Trophoblast cell (in vitro differentiated cells and primary cell): ENCODE results near the gene HCN4.
A peak's percentile ranks its signal among the peaks of the same experiment; 100 is the strongest.

Experiments used
- DNase-seq, 2 donors: peaks; one replicate each; pipeline ENCODE4 v3.0.0-alpha.2; 2016
- H2AFZ ChIP-seq: 2 replicates; pipeline ENCODE4 v1.6.1; 2013; ENCODE audit warnings: low read length, moderate library complexity, mild to moderate bottlenecking; ENCODE audit not compliant: insufficient read depth, poor library complexity
- H2AK5ac ChIP-seq: 2 replicates; pipeline ENCODE4 v1.6.1; 2013; ENCODE audit warnings: mild to moderate bottlenecking, low read length
- H2BK120ac ChIP-seq: 2 replicates; pipeline ENCODE4 v1.6.1; 2013; ENCODE audit warnings: low read length, mild to moderate bottlenecking, moderate library complexity; ENCODE audit not compliant: insufficient read depth, poor library complexity
- H2BK12ac ChIP-seq: 2 replicates; pipeline ENCODE4 v1.6.1; 2013; ENCODE audit warnings: mild to moderate bottlenecking, low read length, moderate library complexity
- H2BK5ac ChIP-seq: 2 replicates; pipeline ENCODE4 v1.6.1; 2013; ENCODE audit warnings: low read length, low read depth, moderate library complexity, mild to moderate bottlenecking; ENCODE audit not compliant: poor library complexity
- H3K14ac ChIP-seq: 2 replicates; pipeline ENCODE4 v1.6.1; 2013; ENCODE audit warnings: mild to moderate bottlenecking, low read length
- H3K18ac ChIP-seq: 2 replicates; pipeline ENCODE4 v1.6.1; 2013; ENCODE audit warnings: mild to moderate bottlenecking, low read length
- H3K23ac ChIP-seq: 2 replicates; pipeline ENCODE4 v1.6.1; 2013; ENCODE audit warnings: low read length
- H3K27ac ChIP-seq: 2 replicates; pipeline ENCODE4 v1.5.1; 2013; ENCODE audit warnings: low read depth, mild to moderate bottlenecking, inconsistent platforms, low read length, moderate library complexity
- H3K27me3 ChIP-seq: 2 replicates; pipeline ENCODE4 v1.6.1; 2013; ENCODE audit warnings: inconsistent platforms, mild to moderate bottlenecking, low read length, moderate library complexity; ENCODE audit not compliant: insufficient read depth
- H3K36me3 ChIP-seq, 2 experiments: 1 replicate in 1 of 2; 2 replicates in 1 of 2; pipeline ENCODE4 v1.6.1; 2013; ENCODE audit warnings: low read length in 2 of 2, mild to moderate bottlenecking in 2 of 2, moderate library complexity in 1 of 2; ENCODE audit not compliant: insufficient read depth in 2 of 2, control insufficient read depth in 1 of 2
- H3K4ac ChIP-seq: 2 replicates; pipeline ENCODE4 v1.6.1; 2013; ENCODE audit warnings: low read depth, mild to moderate bottlenecking, low read length, moderate library complexity
- H3K4me1 ChIP-seq, 2 experiments: 1 replicate in 1 of 2; 2 replicates in 1 of 2; pipeline ENCODE4 v1.6.1; 2013; ENCODE audit warnings: low read length in 2 of 2, mild to moderate bottlenecking in 2 of 2, moderate library complexity in 1 of 2; ENCODE audit not compliant: insufficient read depth in 2 of 2, control insufficient read depth in 1 of 2
- H3K4me2 ChIP-seq: 2 replicates; pipeline ENCODE4 v1.6.1; 2013; ENCODE audit warnings: inconsistent platforms, mild to moderate bottlenecking, low read length, moderate library complexity
- H3K4me3 ChIP-seq: 2 replicates; pipeline ENCODE4 v1.5.1; 2013; ENCODE audit warnings: mild to moderate bottlenecking, low read depth, low read length, inconsistent platforms
- H3K79me1 ChIP-seq: one replicate; pipeline ENCODE4 v1.6.1; 2013; ENCODE audit warnings: low read length
- H3K79me2 ChIP-seq: 2 replicates; pipeline ENCODE4 v1.6.1; 2013; ENCODE audit warnings: low read length, mild to moderate bottlenecking; ENCODE audit not compliant: control insufficient read depth, insufficient read depth, poor library complexity
- H3K9ac ChIP-seq: 2 replicates; pipeline ENCODE4 v1.6.1; 2013; ENCODE audit warnings: mild to moderate bottlenecking, low read length
- H3K9me3 ChIP-seq: 2 replicates; pipeline ENCODE4 v1.6.1; 2013; ENCODE audit warnings: low read depth, mild to moderate bottlenecking, control low read depth, inconsistent platforms, low read length; ENCODE audit not compliant: insufficient read depth
- H4K12ac ChIP-seq: 2 replicates; pipeline ENCODE4 v1.6.1; 2013; ENCODE audit warnings: low read depth, mild to moderate bottlenecking, low read length, moderate library complexity
- H4K8ac ChIP-seq: 2 replicates; pipeline ENCODE4 v1.6.1; 2013; ENCODE audit warnings: low read depth, mild to moderate bottlenecking, low read length, moderate library complexity
- H4K91ac ChIP-seq: one replicate; pipeline ENCODE4 v1.6.1; 2013; ENCODE audit warnings: low read depth, mild to moderate bottlenecking, low read length, moderate library complexity
- WGBS: extraction: QIAGEN DNeasy Blood & Tissue Kit; methylation state at CpG from one replicate; pipeline ENCODE4 v1.1.7; 2013; ENCODE audit warnings: missing lambda C conversion rate; ENCODE audit not compliant: insufficient read length, insufficient coverage; ENCODE audit errors: extremely low coverage; 5-methylcytosine and 5-hydroxymethylcytosine counted together

The HCN4 gene

GRCh38 chr15:73291441-73291840 is 77.3 kb downstream of the HCN4 start:
- no peak overlapping the region for H3K14ac ChIP-seq
- no peaks in the 10 kb centered on the region for H3K79me2 ChIP-seq
- H3K9me3 ChIP-seq: no peaks in the 10 kb centered on the region
- peaks cover 0 to 5% of the 10 kb centered on the region in 2 experiments for H3K36me3 ChIP-seq
- peaks cover 4 to 9% of the 10 kb centered on the region in 2 experiments for H3K4me1 ChIP-seq
- no peak overlapping the region for H3K4ac ChIP-seq
- H4K91ac ChIP-seq: no peak overlapping the region
- WGBS: no CpG with 5 or more reads among the region's 1 CpG
- H3K9ac ChIP-seq: no peak overlapping the region
- H3K79me1 ChIP-seq: peaks cover 2% of the 10 kb centered on the region
- no peak overlapping the region for H2BK12ac ChIP-seq
- H3K4me2 ChIP-seq: no peak overlapping the region
- H3K27ac ChIP-seq: no peak overlapping the region
- H2AFZ ChIP-seq: no peak overlapping the region
- no peak overlapping the region for H3K18ac ChIP-seq
- H3K27me3 ChIP-seq: no peaks in the 10 kb centered on the region
- peak in 1 of 2 donors; percentile 58 for DNase-seq
- H2AK5ac ChIP-seq: no peak overlapping the region
- H2BK5ac ChIP-seq: no peak overlapping the region
- no peak overlapping the region for H4K8ac ChIP-seq
- no peak overlapping the region for H3K4me3 ChIP-seq
- no peak overlapping the region for H2BK120ac ChIP-seq
- H4K12ac ChIP-seq: no peak overlapping the region
- H3K23ac ChIP-seq: no peak overlapping the region

- no CpG with 5 or more reads among the region's 1 CpG for WGBS
- H3K27me3 ChIP-seq: no peaks in the 10 kb centered on the region
- no peak overlapping the region for H2BK120ac ChIP-seq
- H3K4me3 ChIP-seq: no peak overlapping the region
- DNase-seq: peak in 1 of 2 donors; percentile 56
- no peaks in the 10 kb centered on the region for H3K79me1 ChIP-seq
- no peak overlapping the region for H2AK5ac ChIP-seq
- no peak overlapping the region for H2AFZ ChIP-seq
- H3K4me2 ChIP-seq: no peak overlapping the region
- H2BK12ac ChIP-seq: no peak overlapping the region
- no peak overlapping the region for H3K18ac ChIP-seq
- H4K12ac ChIP-seq: no peak overlapping the region
- H3K27ac ChIP-seq: no peak overlapping the region
- no peak overlapping the region for H3K9ac ChIP-seq
- no peak overlapping the region for H3K14ac ChIP-seq
- H4K8ac ChIP-seq: no peak overlapping the region
- peaks cover 0 to 7% of the 10 kb centered on the region in 2 experiments for H3K36me3 ChIP-seq
- H2BK5ac ChIP-seq: no peak overlapping the region
- H3K4me1 ChIP-seq: peaks cover 0 to 4% of the 10 kb centered on the region in 2 experiments
- H3K9me3 ChIP-seq: no peaks in the 10 kb centered on the region
- no peak overlapping the region for H3K4ac ChIP-seq
- no peaks in the 10 kb centered on the region for H3K79me2 ChIP-seq
- H3K23ac ChIP-seq: no peak overlapping the region
- no peak overlapping the region for H4K91ac ChIP-seq
Observed at GRCh38 chr15:73287019-73287418, 81.7 kb downstream of the HCN4 start.

GRCh38 chr15:73286311-73286710 is 82.4 kb downstream of the HCN4 start:
- peak in 1 of 2 donors; percentile 70 for DNase-seq
- WGBS: no CpG with 5 or more reads among the region's 2 CpGs
- Histone ChIP-seq H3K18ac (no peak overlapping the region), H3K14ac (no peak overlapping the region), H2BK120ac (no peak overlapping the region), H2BK5ac (no peak overlapping the region), H3K4me3 (no peak overlapping the region), H3K36me3 (peaks cover 0 to 5% of the 10 kb centered on the region in 2 experiments), H3K27me3 (no peaks in the 10 kb centered on the region), H3K79me1 (no peaks in the 10 kb centered on the region), H4K12ac (no peak overlapping the region), H3K9ac (no peak overlapping the region), H3K4ac (no peak overlapping the region), H4K8ac (no peak overlapping the region), H3K23ac (no peak overlapping the region), H2AK5ac (no peak overlapping the region), H4K91ac (no peak overlapping the region), H3K4me2 (no peak overlapping the region), H3K27ac (no peak overlapping the region), H3K9me3 (no peaks in the 10 kb centered on the region), H2BK12ac (no peak overlapping the region), H2AFZ (no peak overlapping the region), H3K4me1 (peaks cover 0 to 4% of the 10 kb centered on the region in 2 experiments), H3K79me2 (no peaks in the 10 kb centered on the region)

- H3K4me2 ChIP-seq: no peak overlapping the region
Observed at GRCh38 chr15:73284090-73284716, 84.6 kb downstream of the HCN4 start.

More at GRCh38 chr15:73284090-73284716, 84.6 kb downstream of the HCN4 start:
- Histone ChIP-seq H3K18ac (no peak overlapping the region), H3K9ac (no peak overlapping the region), H3K36me3 (peaks cover 0 to 2% of the 10 kb centered on the region in 2 experiments), H3K14ac (no peak overlapping the region), H2BK12ac (no peak overlapping the region), H3K27ac (no peak overlapping the region), H3K79me2 (no peaks in the 10 kb centered on the region), H2AK5ac (no peak overlapping the region), H3K27me3 (no peaks in the 10 kb centered on the region), H2BK5ac (no peak overlapping the region), H3K9me3 (no peaks in the 10 kb centered on the region), H3K79me1 (no peaks in the 10 kb centered on the region), H4K91ac (no peak overlapping the region), H3K4me1 (peaks cover 0 to 4% of the 10 kb centered on the region in 2 experiments), H3K4ac (no peak overlapping the region), H4K12ac (no peak overlapping the region), H3K23ac (no peak overlapping the region), H2BK120ac (no peak overlapping the region), H4K8ac (no peak overlapping the region), H3K4me3 (no peak overlapping the region), H2AFZ (no peak overlapping the region)
- DNase-seq: peak in 1 of 2 donors; percentile 47
- WGBS: no CpG with 5 or more reads among the region's 3 CpGs
